ENCODE results near the gene NSG1.

The NSG1 gene

GRCh38 chr4:4368809-4369580 is 17.9 kb upstream of the NSG1 start:
- no peak for FAIRE-seq
- no peak for DNase-seq (ENCODE audit: insufficient read length, low spot score)

GRCh38 chr4:4374388-4375098 is 12.4 kb upstream of the NSG1 start:
- FAIRE-seq: no peak
- DNase-seq (ENCODE audit: insufficient read length, low spot score): no peak

GRCh38 chr4:4376074-4376473 is 10.8 kb upstream of the NSG1 start:
- no peak for DNase-seq (ENCODE audit: insufficient read length, low spot score)
- no peak for FAIRE-seq

GRCh38 chr4:4377191-4377590 is 9.7 kb upstream of the NSG1 start:
- FAIRE-seq: no peak
- DNase-seq (ENCODE audit: insufficient read length, low spot score): no peak

- no peak for DNase-seq (ENCODE audit: insufficient read length, low spot score)
- FAIRE-seq: no peak
Observed at GRCh38 chr4:4377732-4378460, 9.0 kb upstream of the NSG1 start.

GRCh38 chr4:4379540-4380087 is 7.3 kb upstream of the NSG1 start:
- FAIRE-seq (no peak), DNase-seq (ENCODE audit: insufficient read length, low spot score) (no peak)

GRCh38 chr4:4383085-4383484 is 3.8 kb upstream of the NSG1 start:
- no peak for FAIRE-seq

GRCh38 chr4:4384837-4385236 is 2.1 kb upstream of the NSG1 start:
- no peak for DNase-seq (ENCODE audit: insufficient read length, low spot score)
- no peak for FAIRE-seq

More at GRCh38 chr4:4383085-4383484, 3.8 kb upstream of the NSG1 start:
- no peak for DNase-seq (ENCODE audit: insufficient read length, low spot score)

- DNase-seq (ENCODE audit: insufficient read length, low spot score) (no peak), FAIRE-seq (no peak)
Observed at GRCh38 chr4:4385729-4386295, 1.1 kb upstream of the NSG1 start.

- FAIRE-seq: no peak
Observed at GRCh38 chr4:4386296-4386735, 586 bp upstream of the NSG1 start.

GRCh38 chr4:4387531-4388310 is 819 bp downstream of the NSG1 start:
- DNase-seq (ENCODE audit: insufficient read length, low spot score) (no peak), FAIRE-seq (no peak)

More at GRCh38 chr4:4386296-4386735, 586 bp upstream of the NSG1 start:
- DNase-seq (ENCODE audit: insufficient read length, low spot score): no peak

GRCh38 chr4:4388311-4388790 is 1.4 kb downstream of the NSG1 start:
- DNase-seq (ENCODE audit: insufficient read length, low spot score) (no peak), FAIRE-seq (no peak)

GRCh38 chr4:4388836-4389575 is 2.1 kb downstream of the NSG1 start:
- no peak for FAIRE-seq
- no peak for DNase-seq (ENCODE audit: insufficient read length, low spot score)

- FAIRE-seq (no peak), DNase-seq (ENCODE audit: insufficient read length, low spot score) (no peak)
Observed at GRCh38 chr4:4390046-4390445, 3.1 kb downstream of the NSG1 start.

- FAIRE-seq (no peak), DNase-seq (ENCODE audit: insufficient read length, low spot score) (no peak)
Observed at GRCh38 chr4:4390515-4391240, 3.8 kb downstream of the NSG1 start.

GRCh38 chr4:4391866-4392265 is 5.0 kb downstream of the NSG1 start:
- DNase-seq (ENCODE audit: insufficient read length, low spot score) (no peak), FAIRE-seq (no peak)

GRCh38 chr4:4392501-4393183 is 5.7 kb downstream of the NSG1 start:
- DNase-seq (ENCODE audit: insufficient read length, low spot score): no peak
- FAIRE-seq: no peak

- DNase-seq (ENCODE audit: insufficient read length, low spot score): no peak
Observed at GRCh38 chr4:4394644-4395043, 7.7 kb downstream of the NSG1 start.

More at GRCh38 chr4:4394644-4395043, 7.7 kb downstream of the NSG1 start:
- FAIRE-seq: no peak
